Measurements from ENCODE around the gene C1orf35. TPM values are rescaled to one million over a fixed set of nuclear protein-coding genes. Genes with fewer than 3 reads are reported as not detected.

The C1orf35 gene
- total and polyA plus RNA-seq, 9 donors, result 2.8 to 29.3 (median 21.0) TPM

GRCh38 chr1:228122921-228123441, 19.9 kb upstream of the C1orf35 start:
- no peak for DNase-seq
- TF ChIP-seq POLR2A (IDR thresholded peaks at IDR 0.05) (no peak), CTCF (IDR thresholded peaks at IDR 0.05) (no peak), EP300 (IDR thresholded peaks at IDR 0.05) (no peak)
- H3K4me3 ChIP-seq, result no peak overlapping the region
- H3K27me3 ChIP-seq, result no peaks in the 10 kb centered on the region
- H3K9me3 ChIP-seq, result no peaks in the 10 kb centered on the region
- no peak overlapping the region for H3K27ac ChIP-seq
- H3K4me1 ChIP-seq (ENCODE audit: insufficient read depth), result no peaks in the 10 kb centered on the region
- H3K36me3 ChIP-seq, result no peaks in the 10 kb centered on the region
- intact Hi-C loops (cut with DNase I), result no loop called here
- WGBS, 3 donors, result 59 to 63% (median 61%) methylated on average over 1 of the region's 1 CpG

- no peak overlapping the region for H3K27ac ChIP-seq
- intact Hi-C loops (cut with DNase I), result no loop called here
These were observed 17.8 kb upstream of the C1orf35 start for GRCh38 chr1:228120857-228121489.

GRCh38 chr1:228120351-228120750, 17.2 kb upstream of the C1orf35 start:
- no peak for DNase-seq
- no peaks in the 10 kb centered on the region for H3K4me1 ChIP-seq (ENCODE audit: insufficient read depth)
- TF ChIP-seq CTCF (IDR thresholded peaks at IDR 0.05) (no peak), EP300 (IDR thresholded peaks at IDR 0.05) (no peak), POLR2A (IDR thresholded peaks at IDR 0.05) (no peak)
- no peak overlapping the region for H3K27ac ChIP-seq
- no peaks in the 10 kb centered on the region for H3K36me3 ChIP-seq
- no peaks in the 10 kb centered on the region for H3K27me3 ChIP-seq
- H3K9me3 ChIP-seq, result no peaks in the 10 kb centered on the region
- intact Hi-C loops (cut with DNase I), result no loop called here
- 41 to 59% (median 59%) methylated on average over 1 of the region's 1 CpG for WGBS, 3 donors
- H3K4me3 ChIP-seq, result no peak overlapping the region

More at GRCh38 chr1:228120857-228121489, 17.8 kb upstream of the C1orf35 start:
- Histone ChIP-seq H3K4me3 (no peak overlapping the region), H3K4me1 (ENCODE audit: insufficient read depth) (no peaks in the 10 kb centered on the region), H3K36me3 (no peaks in the 10 kb centered on the region), H3K27me3 (no peaks in the 10 kb centered on the region), H3K9me3 (no peaks in the 10 kb centered on the region)
- TF ChIP-seq EP300 (IDR thresholded peaks at IDR 0.05) (no peak), CTCF (IDR thresholded peaks at IDR 0.05) (no peak), POLR2A (IDR thresholded peaks at IDR 0.05) (no peak)
- no peak for DNase-seq
- WGBS, 3 donors, result 70 to 73% (median 72%) methylated on average over 5 of the region's 5 CpGs

GRCh38 chr1:228118040-228118439, 14.9 kb upstream of the C1orf35 start:
- no peak for TF ChIP-seq EP300 (IDR thresholded peaks at IDR 0.05)
- TF ChIP-seq CTCF (IDR thresholded peaks at IDR 0.05), result no peak
- TF ChIP-seq POLR2A (IDR thresholded peaks at IDR 0.05), result no peak
- Histone ChIP-seq H3K36me3 (no peaks in the 10 kb centered on the region), H3K27ac (no peak overlapping the region), H3K4me1 (ENCODE audit: insufficient read depth) (no peaks in the 10 kb centered on the region), H3K4me3 (no peak overlapping the region), H3K9me3 (no peaks in the 10 kb centered on the region), H3K27me3 (no peaks in the 10 kb centered on the region)
- no peak for DNase-seq
- 75 to 83% (median 81%) methylated on average over 2 of the region's 2 CpGs for WGBS, 3 donors
- intact Hi-C loops (cut with DNase I), result no loop called here
